SK-N-MC (cell line): ENCODE measurements around the gene CTNNA3.

Experiments used
- DNase-seq: peaks from one replicate; pipeline ENCODE4 v3.0.0-alpha.2; 2011; ENCODE audit warnings: low read depth, low spot score
- H3K27ac ChIP-seq: fragments of 200-600 bp; sonication (generic); 2 replicates; pipeline ENCODE4 v1.5.1; 2016; ENCODE audit warnings: mixed run types
- H3K36me3 ChIP-seq: fragments of 200-600 bp; sonication (generic); 2 replicates; pipeline ENCODE4 v1.6.1; 2017; ENCODE audit warnings: antibody characterized with exemption, low read length, mixed read lengths; ENCODE audit not compliant: insufficient read depth
- H3K4me3 ChIP-seq: fragments of 200-600 bp; sonication (generic); 2 replicates; pipeline ENCODE4 v1.5.1; 2016
- H3K9ac ChIP-seq: fragments of 200-600 bp; sonication (generic); 2 replicates; pipeline ENCODE4 v1.8.0; 2017; ENCODE audit warnings: mixed run types, mixed read lengths; ENCODE audit not compliant: insufficient read length
- H3K9me3 ChIP-seq: fragments of 200-600 bp; sonication (generic); 2 replicates; pipeline ENCODE4 v1.6.1; 2017; ENCODE audit warnings: low read depth, mild to moderate bottlenecking, antibody characterized with exemption, low read length, moderate library complexity, mixed read lengths
- EZH2 ChIP-seq: fragments of 200-600 bp; sonication (generic); IDR thresholded peaks from one replicate; pipeline ENCODE4 v1.6.1; 2017; ENCODE audit warnings: antibody characterized with exemption
- FOXP2 ChIP-seq: optimal IDR thresholded peaks from 2 replicates; pipeline ENCODE3; 2011; ENCODE audit warnings: mild to moderate bottlenecking, moderate library complexity; ENCODE audit not compliant: insufficient read depth; ENCODE audit errors: extremely low read length, control extremely low read depth
- POLR2AphosphoS5 ChIP-seq: IDR thresholded peaks from 2 replicates; pipeline ENCODE4 v1.6.1; 2012; ENCODE audit warnings: mild to moderate bottlenecking, low read depth, low read length, borderline replicate concordance

CTNNA3 gene

DNA sequence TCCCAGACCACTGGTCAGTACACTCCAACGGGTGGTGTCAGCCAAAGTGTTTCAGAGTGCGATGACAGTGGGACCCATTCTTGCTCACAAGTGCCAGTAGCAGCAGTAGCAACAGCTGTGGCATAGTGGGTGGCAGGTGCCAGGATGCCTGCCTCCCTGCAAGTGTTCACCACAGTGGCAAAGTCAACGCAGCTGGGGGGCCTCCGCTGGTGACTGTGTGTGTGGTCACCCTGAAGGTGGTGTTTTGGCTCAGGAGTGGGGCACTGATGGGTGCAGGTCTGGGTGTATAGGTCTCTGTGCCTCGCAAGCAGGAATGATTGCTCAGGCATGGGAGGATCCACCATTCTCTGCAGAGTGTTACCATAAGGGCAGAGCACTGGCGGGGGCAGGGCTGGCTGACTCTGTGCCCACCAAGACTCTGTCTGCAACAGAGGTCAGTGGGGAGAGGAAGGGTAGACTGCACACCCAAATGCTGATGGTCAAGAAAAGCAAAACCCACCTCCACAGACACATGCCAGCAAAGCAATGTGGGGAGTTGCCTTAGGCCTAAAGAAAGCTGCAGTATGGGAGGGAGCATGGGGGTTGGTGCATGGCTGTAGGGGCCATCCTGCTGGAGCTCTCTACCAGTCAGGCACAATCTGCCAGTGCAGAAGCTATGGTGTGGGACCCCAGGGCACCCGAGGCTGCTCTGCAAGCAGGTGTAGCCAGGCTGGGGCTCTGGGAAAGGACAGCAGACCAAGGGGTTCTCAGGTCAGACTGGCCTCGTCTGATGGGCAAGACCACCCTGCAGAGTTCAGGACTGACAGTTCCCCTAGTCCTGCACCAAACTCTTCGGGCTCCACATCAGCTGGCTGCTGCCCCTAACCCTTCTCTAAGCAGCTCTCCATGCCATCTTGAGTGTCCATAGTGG lies 368.1 kb downstream of the CTNNA3 start:
- H3K27ac ChIP-seq = no peak overlapping the region
- H3K9me3 ChIP-seq = no peaks in the 10 kb centered on the region
- H3K4me3 ChIP-seq = no peak overlapping the region
- no peak for TF ChIP-seq FOXP2
- TF ChIP-seq POLR2AphosphoS5 = no peak
- TF ChIP-seq EZH2 = no peak
- DNase-seq = no peak
- no peak overlapping the region for H3K9ac ChIP-seq
- no peaks in the 10 kb centered on the region for H3K36me3 ChIP-seq

DNA sequence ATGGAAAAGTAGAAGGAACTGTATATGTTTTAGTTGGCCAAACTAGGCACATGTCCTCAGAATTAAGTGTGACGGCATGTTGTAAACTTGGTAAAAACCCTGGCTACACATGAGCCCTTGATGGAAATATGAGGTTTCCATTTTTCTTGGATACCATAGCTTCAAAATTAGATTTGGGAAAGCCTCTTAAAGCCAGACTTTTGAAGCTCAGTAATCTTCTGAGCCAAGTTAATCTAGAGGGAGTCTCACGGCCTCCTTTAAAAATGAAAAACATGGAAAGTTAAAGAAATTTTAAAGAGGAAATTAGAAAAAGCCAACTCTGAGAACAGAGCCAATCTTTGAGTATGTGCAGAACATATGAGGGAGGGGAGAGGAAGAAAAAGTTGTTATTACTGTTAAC lies 376.0 kb downstream of the CTNNA3 start:
- no peak for DNase-seq
- H3K4me3 ChIP-seq = no peak overlapping the region
- TF ChIP-seq EZH2 = no peak

DNA sequence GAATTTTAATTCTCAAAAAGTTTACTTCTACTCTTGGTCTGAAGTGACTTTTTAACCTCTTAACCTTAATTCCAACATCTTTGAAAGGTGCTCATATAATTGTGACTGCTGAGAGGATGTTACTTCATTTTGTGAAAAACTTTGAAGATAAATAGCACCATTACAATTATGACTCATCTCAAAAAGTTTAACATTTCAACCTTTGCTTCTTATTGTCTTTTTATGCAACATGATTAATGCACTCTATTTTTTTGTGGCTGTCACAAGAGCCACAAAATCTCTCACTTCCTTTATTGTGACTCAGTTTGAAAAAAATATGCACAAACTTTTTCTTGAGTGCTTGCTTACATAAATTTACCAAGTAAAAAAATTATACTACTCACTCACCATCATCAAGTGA lies 387.1 kb downstream of the CTNNA3 start:
- TF ChIP-seq FOXP2 (no peak), POLR2AphosphoS5 (no peak)
- no peak for DNase-seq
- Histone ChIP-seq H3K36me3 (no peaks in the 10 kb centered on the region), H3K27ac (no peak overlapping the region), H3K9ac (no peak overlapping the region), H3K4me3 (no peak overlapping the region), H3K9me3 (no peaks in the 10 kb centered on the region)

More for the DNA sequence above, 376.0 kb downstream of the CTNNA3 start:
- Histone ChIP-seq H3K27ac (no peak overlapping the region), H3K9me3 (no peaks in the 10 kb centered on the region), H3K9ac (no peak overlapping the region), H3K36me3 (no peaks in the 10 kb centered on the region)

DNA sequence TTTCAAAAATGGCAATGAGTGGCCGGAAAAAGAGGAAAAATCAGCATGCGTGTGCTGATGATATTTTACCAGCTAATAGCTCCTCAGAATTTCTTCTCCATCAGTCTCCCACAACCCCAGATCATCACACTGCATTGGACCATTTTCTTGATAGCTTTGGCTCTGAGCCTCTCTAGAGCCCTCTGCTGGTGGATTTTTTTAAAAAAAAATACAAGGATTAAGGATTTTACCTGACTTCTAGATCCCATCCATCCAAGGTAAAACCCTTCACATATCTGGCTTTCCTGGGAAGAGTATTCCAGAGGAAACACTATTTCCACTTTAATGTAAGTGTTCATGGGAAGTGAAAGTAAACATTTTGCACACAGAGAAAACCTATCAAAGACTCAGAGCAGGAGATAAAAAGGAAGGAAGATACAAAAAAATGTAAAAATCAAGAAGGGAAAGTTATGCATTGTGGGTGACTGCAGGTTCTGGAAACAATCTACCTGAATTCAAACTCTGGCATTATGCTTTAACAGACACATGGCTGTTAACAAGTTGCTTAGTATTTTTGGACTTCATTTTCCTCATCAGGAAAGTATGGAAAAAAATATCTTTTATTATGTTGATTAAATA lies 389.3 kb downstream of the CTNNA3 start:
- Histone ChIP-seq H3K27ac (no peak overlapping the region), H3K9me3 (no peaks in the 10 kb centered on the region), H3K9ac (no peak overlapping the region), H3K36me3 (no peaks in the 10 kb centered on the region), H3K4me3 (no peak overlapping the region)
- no peak for DNase-seq
- TF ChIP-seq POLR2AphosphoS5 (no peak), EZH2 (no peak), FOXP2 (no peak)

DNA sequence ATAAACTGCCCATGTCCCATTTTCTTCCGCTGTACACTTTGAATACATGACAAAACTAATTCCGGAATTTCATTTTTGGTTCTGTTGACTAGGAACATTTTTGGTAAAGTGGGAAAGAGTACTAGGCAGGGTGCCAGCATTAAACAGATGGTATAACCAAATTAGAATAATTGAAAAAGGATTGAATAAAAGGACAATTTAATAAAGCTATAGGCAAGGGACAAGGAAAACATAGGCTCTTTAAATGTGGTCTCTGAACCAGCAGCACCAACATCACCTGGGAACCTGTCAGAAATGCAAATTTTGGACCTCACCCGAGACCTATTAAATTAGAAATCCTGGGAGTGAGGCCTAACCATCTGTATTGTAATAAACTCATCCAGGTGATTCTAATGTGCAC lies 393.3 kb downstream of the CTNNA3 start:
- TF ChIP-seq POLR2AphosphoS5 (no peak), FOXP2 (no peak), EZH2 (no peak)
- H3K9me3 ChIP-seq = no peaks in the 10 kb centered on the region
- no peak overlapping the region for H3K9ac ChIP-seq
- H3K27ac ChIP-seq = no peak overlapping the region
- no peak for DNase-seq
- no peaks in the 10 kb centered on the region for H3K36me3 ChIP-seq
- no peak overlapping the region for H3K4me3 ChIP-seq

DNA sequence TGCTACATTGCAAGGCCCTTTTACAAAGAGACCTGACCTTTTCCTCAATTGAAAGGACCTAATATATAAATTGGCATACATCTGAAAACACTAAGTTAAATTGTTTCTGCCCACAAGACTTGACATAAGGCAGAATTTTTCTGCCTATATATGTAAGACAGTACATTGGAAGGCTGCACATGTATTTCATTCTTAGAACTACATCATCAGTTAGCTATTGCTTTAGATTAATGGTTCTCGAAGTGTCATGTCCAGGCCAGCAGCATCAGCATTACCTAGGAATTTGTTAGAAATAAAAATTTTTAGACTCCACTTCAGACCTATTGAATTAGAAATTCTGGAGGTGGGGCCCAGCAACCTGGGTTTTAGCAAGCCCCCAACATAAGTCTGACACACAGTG lies 396.2 kb downstream of the CTNNA3 start:
- H3K9me3 ChIP-seq = no peaks in the 10 kb centered on the region
- TF ChIP-seq FOXP2 (no peak), POLR2AphosphoS5 (no peak), EZH2 (no peak)
- no peak for DNase-seq
- no peak overlapping the region for H3K9ac ChIP-seq
- no peak overlapping the region for H3K27ac ChIP-seq
- no peaks in the 10 kb centered on the region for H3K36me3 ChIP-seq
- H3K4me3 ChIP-seq = no peak overlapping the region

DNA sequence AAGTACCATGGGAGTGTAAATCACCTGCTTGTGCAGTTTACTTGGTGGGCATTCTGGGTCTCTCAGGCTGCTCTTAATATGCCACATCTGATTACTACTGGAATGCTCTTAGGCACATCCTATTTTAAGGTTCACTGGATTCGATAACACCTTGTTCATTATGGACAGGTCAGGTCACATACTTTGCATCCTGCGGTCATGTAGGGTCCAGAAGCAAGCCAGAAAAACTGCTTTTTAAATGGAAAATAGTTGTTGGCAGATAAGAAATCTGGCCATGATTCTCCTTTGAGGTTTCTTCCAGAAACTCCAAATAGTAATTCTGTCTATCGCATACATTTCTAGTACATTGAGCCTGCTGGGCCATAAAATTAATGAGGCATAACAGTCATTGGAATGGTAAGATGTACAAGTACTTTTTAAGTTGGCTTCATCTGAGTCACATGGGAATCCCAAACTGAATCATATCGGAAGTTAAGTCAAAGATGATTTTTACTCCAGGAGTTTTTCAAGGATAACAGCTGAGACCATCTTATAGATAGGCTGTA lies 398.3 kb downstream of the CTNNA3 start:
- no peak for DNase-seq
- no peak overlapping the region for H3K9ac ChIP-seq
- H3K4me3 ChIP-seq = no peak overlapping the region
- no peaks in the 10 kb centered on the region for H3K9me3 ChIP-seq
- no peak overlapping the region for H3K27ac ChIP-seq
- no peaks in the 10 kb centered on the region for H3K36me3 ChIP-seq
- TF ChIP-seq FOXP2 (no peak), EZH2 (no peak), POLR2AphosphoS5 (no peak)

DNA sequence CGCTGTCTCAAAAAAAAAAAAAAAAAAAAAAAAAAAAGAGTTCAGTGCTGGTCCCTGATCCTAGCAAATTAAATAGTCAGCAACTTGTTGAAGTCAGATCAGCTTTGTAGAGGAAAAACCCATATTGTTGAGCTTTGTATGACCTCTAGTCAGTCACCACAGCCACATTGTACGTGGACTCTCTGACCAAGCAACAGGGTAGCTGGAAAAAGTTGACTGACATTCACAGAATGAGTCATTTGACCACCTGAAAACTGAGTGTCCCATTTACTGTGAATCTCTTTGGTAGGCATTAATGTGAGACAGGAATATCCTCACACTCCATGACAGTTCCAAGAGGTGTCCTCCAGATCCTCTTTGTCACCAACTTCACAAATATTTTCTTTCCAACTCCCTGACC lies 399.1 kb downstream of the CTNNA3 start:
- DNase-seq = no peak
- H3K9me3 ChIP-seq = no peaks in the 10 kb centered on the region
- no peak overlapping the region for H3K27ac ChIP-seq
- H3K4me3 ChIP-seq = no peak overlapping the region
- TF ChIP-seq EZH2 = no peak
- TF ChIP-seq FOXP2 = no peak
- TF ChIP-seq POLR2AphosphoS5 = no peak
- H3K9ac ChIP-seq = no peak overlapping the region
- no peaks in the 10 kb centered on the region for H3K36me3 ChIP-seq

DNA sequence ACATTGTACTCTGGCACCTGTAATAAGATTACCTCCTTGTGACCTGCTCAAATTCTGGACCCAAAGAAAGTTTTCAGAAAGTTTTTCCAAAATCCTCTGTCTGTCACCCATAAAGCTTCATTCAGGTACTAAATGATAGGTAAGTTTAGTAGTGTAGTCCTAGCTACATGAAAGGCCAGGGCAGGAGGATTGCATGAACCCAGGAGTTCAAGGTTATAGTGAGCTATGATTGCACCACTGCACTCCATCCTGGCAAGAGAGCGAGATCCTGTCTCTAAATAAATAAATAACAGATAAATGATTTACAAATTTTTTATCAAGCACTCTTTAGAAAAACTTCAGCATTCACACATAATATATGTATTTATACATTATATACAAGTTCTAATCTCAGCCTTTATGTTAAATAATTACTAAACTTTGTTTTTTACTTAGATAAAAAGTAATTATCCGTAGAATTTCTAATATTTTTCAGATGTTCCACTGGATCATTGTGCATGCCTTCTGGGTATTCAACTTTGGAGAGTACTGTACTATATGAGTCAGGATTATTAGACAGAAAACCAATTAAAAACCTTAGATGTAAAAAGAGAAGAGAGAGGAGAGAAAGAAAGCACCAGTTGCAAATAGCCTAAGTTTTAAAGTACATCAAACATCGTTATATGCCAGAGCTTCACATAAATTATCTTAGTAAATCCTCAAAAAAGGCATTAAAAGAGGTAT lies 407.1 kb downstream of the CTNNA3 start:
- H3K9me3 ChIP-seq = no peaks in the 10 kb centered on the region
- no peak for DNase-seq
- H3K36me3 ChIP-seq = no peaks in the 10 kb centered on the region
- H3K4me3 ChIP-seq = no peak overlapping the region
- H3K9ac ChIP-seq = no peak overlapping the region
- TF ChIP-seq FOXP2 (no peak), POLR2AphosphoS5 (no peak), EZH2 (no peak)
- H3K27ac ChIP-seq = no peak overlapping the region
